Cerebellar cortex (tissue), 1 donor: Measurements from ENCODE around the gene ACOX1.
A peak's percentile ranks its signal among the peaks of the same experiment; 100 is the strongest.

Experiments used
- DNase-seq: peaks from one replicate; pipeline ENCODE4 v3.0.0-alpha.2; 2015; ENCODE audit warnings: low spot score

ACOX1 gene

DNA sequence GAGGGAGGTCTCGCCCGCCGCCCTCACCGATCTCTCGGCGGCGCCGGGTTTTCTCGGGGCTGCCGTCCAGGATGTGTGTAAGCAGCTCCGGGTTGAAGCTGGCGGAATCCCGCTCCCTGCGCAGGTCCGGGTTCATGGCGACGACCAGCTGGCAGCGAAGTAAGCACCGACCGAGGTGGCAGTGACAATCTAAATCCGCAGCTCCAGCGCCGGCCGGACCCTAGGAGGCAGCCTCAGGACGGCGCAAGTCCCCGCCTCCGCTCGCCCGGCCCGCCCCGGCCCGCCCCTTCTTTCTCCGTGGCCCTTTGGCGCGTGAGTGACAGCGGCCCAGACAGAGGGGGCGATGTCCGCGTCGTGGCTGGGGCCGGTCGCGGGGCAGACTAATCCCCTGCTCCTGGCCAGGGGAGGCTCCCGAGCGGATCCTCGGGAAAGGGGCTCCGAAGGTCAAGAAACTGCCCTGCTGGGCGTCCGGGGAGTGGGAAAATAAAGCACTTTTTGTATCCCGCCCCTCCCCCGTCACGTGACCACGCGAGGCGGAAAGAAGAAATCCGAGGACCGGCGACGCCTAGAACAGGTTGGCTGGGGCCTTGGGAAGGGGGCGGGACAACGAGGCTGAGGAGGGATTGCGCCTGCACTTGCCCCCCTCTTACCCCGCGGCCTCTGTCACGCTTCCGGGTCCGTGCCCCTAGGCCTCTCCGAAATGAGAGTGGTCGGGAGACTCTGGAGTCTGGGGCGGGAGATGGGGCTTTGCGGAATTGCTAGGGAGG lies at the start of gene ACOX1, which contains the start of gene TEN1:
TSS of gene ACOX1 (minus strand) at position 229 of the 767 bp plus-strand sequence. CDS start at position 136, 93 bp downstream.
TSS of gene TEN1 (plus strand) at position 303 of the 767 bp plus-strand sequence. CDS start 6,953 bp downstream, outside the sequence.
- DNase-seq: peak; percentile 99

DNA sequence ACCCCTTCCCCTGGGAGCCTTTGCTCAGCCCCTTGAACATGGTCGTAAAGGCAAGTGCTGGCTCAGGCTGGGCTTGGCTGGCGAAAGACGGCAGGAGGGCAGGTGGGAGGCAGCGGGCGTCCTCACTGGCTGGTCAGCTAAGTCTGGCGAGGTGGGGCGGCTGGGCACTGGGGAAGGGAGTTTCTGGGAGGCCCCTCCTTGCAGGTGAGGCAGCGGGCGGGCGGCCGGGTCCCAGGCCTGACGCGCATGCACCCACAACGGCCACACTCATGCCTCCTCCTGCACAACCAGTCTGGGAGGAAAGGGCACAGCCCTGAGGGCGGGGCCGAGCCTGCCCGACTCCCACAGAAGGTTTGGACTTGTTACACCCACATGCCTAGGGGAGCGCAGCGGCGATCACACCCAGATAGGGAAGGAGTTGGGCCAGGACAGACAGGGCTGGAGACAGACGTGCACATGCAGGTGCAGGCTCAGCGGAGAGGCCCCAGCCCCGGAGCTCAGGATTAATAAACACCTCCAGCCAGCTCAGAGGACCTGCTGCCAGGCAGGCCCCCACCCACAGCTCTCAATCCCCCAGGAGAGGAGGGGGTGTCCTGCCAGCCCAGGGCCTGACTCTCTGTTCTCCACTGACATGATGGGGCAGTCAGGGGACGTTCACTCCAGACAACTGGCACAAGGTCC lies 48.3 kb upstream of the ACOX1 start, which contains the start of gene EVPL:
TSS of gene EVPL (minus strand) at position 148 of the 681 bp plus-strand sequence. CDS start at position 40, 108 bp downstream.
- DNase-seq: no peak

DNA sequence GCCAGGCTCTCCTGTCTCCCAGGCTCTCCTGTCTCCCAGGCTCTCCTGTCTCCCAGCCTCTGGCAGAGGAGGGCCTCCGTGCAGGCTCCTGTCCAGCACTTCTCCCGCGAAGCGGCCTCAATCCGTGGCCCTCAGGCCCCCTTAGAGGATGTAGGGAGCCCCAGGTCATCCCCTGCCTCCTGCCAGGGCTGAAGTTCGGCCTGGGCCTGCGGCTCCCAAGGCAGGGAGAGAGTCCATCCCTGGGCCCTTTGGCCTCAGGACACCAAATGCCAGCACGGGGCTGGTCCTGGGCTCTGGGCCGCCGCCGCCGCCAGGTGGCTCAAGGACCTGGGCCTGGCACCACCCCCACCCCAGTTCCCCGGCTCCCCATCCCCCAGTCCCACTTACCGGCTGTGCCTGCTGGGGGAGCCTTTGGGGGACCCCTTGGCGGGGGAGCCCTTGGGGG lies 47.8 kb upstream of the ACOX1 start:
- no peak for DNase-seq

- DNase-seq: no peak
These were observed 46.3 kb upstream of the ACOX1 start for GRCh38 chr17:76025294-76025693.

GRCh38 chr17:76024353-76024752 lies 45.4 kb upstream of the ACOX1 start:
- no peak for DNase-seq

DNA sequence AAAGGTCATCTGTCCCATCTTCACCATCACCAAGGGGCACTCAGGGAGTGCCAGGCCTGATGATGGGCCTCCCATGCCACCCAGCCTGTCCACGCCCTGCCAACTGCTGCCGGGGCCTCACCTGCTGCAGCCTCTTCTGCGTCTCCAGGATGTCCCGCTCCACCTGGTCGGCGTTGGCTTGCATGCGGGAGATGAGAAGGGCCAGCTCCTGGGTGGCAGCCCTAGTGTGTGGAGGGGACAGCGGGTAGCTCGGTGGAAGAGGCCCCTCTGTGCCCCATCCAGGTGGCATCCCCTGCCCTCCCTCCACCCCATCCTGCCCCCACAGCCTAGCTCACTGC lies 44.9 kb upstream of the ACOX1 start:
- DNase-seq: no peak

DNA sequence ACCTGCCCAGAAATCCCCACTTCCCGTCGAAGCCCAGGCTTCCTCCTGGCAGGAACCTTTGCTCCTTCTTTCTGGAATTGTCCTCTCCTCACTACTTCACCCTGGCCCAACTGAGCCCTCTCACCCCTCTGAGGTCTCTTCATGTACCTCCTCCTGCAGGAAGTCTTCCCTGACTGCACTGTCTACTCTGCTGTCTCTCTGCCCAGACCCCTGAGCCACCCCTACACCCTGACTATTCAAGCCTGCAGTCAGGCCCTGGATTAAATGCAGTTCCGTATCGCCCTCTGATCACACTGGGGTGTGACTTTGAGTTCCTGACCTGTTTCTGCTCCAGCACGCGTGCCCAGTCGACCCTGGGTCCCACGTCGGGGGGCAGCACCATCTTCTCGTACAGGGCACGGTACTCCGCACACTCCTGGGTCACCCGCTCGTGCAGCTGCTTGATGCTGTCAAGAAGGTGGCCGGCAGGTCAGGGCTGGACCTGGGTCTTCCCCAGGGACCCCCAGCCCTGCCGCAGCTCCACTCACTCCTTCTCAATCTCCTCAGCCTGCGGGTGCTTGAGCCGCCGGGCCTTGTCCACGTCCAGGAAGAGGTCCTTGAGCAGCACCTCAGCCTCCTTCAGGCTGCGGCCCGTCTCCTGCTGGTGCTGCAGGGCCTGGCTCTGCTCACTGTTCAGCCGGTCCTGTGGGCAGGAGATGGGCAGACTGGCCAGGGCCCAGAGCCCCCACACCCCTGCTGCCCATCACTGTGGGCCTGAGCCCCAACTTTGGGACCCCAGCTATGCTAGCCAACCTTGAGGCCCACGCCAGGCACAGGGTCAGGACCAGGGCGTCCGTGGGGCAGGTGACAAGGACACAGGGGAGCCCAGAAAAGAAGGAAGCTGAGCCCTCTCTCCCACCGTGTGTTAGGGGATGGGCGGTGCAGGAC lies 44.3 kb upstream of the ACOX1 start:
- DNase-seq: no peak

- DNase-seq: no peak
These were observed 43.3 kb upstream of the ACOX1 start for GRCh38 chr17:76022285-76022684.

DNA sequence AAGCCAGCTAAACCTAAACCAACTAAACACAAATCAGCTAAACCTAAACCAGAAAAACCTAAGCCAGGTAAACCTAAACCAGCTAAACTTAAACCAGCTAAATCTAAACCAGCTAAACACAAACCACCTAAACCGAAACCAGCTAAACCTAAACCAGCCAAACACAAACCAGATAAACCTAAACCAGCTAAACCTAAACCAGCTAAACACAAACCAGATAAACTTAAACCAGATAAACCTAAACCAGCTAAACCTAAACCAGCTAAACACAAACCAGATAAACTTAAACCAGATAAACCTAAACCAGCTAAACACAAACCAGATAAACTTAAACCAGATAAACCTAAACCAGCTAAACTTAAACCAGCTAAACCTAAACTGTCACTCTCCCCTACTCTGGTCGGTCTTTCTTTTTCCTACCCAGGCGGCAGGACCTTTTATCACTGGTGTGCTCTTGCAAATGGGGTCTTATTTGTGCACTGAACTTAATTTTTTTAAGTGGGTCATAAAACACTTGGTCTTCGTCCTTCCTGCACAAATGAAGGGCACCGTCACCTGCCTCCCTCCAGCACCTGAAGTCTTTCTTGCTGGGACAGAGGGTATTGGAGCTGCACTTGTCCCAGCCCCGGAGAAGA lies 41.0 kb upstream of the ACOX1 start:
- DNase-seq: no peak

GRCh38 chr17:76018801-76019200 lies 39.8 kb upstream of the ACOX1 start:
- DNase-seq: no peak

DNA sequence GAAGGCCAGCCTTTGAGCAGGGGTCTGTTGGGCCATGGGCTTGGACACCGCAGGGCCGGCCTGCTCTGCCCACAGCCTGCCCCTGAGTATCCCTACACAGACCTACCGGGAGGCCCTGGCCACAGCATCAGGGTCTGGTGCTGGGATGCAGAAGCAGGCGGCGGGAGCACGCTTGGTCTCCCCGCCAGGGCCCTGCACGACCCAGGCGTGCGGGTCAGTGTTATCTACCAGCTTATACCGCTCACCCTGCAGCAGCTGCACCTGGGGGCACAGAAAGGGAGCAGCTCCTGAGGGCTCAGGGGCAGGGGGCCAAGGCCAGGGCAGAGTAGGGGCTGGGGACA lies 39.3 kb upstream of the ACOX1 start:
- DNase-seq: no peak

DNA sequence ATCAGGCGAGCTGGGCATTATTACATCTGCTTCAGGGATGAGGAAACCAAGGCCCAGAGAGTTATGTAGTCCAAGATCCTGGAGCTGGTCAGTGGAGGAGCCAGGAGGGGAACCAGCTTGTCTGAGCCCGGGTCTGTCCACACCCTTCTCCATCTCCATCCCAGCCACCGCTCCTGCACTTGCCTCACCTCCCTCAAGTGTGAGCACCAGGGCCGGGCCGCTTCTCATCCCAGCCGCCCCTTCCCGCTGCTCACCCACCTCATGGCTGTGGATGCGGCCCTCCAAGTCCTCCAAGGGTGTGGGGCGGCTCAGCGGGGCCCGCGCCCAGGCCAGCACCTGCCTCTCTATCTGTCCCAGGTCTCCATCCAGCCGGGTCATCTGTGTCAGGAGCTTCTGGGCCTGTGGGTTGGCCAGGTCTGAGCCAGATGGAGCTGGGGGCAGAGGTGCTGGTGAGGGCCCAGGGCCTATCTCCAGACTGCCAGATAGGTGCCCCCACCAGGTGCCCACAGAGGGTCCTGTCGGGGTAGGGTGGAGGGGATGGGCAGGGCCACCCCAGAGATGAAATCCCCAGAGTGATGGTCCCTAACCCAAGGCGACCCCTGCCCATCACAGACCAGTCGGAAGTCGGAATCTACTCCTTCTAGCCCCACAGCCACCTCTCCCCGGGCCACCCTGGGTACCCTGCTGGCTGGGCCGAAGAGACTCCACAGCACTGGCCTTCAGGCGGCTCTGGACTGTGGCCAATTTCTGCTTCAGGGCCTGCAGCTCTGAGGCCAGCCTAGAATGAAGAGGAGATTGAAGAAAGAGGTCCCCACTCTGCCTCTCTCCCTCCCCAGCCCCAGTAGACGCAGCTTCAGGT lies 38.7 kb upstream of the ACOX1 start:
- no peak for DNase-seq

GRCh38 chr17:76014925-76015261 lies 35.9 kb upstream of the ACOX1 start:
- DNase-seq: peak; percentile 26

DNA sequence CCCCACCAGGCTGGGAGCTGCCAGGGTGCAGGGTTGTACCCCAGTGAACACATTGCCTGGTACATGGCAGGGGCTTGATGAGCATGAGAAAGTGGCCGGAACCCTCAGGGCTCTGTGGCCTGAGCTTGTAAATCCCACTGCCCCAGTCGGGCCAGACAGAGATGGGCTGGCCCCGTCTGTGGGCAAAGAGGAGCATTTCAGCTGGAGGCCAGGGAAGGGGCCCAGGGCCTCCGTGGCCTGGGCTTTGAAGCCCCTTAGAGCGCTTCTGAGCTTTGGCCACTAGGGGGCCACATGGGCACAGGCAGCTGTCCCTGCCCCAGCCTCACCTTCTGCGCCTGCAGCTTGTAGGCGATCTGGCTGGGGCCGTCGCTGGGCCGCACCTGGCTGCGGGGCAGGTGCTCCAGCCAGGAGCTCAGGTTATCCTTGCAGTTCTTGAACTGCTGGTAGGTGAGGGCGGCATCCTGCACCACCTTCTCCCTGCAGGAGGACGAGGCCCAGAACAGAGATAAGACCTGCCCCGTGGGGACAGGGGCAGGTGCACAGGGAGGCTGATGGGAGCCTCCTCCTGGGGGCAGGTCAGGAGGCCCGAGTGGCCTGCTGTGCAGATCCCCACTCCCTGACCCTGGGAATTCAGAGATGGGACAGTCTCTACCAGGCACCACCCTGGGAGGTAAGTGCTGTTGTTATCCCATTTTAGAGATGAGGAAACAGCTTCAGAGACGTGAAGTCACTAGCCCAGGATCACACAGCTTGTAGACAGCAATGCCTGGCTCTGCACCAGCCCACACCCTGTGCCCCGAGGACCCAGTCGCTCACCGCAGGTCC lies 35.3 kb upstream of the ACOX1 start:
- DNase-seq: peak; percentile 70

DNA sequence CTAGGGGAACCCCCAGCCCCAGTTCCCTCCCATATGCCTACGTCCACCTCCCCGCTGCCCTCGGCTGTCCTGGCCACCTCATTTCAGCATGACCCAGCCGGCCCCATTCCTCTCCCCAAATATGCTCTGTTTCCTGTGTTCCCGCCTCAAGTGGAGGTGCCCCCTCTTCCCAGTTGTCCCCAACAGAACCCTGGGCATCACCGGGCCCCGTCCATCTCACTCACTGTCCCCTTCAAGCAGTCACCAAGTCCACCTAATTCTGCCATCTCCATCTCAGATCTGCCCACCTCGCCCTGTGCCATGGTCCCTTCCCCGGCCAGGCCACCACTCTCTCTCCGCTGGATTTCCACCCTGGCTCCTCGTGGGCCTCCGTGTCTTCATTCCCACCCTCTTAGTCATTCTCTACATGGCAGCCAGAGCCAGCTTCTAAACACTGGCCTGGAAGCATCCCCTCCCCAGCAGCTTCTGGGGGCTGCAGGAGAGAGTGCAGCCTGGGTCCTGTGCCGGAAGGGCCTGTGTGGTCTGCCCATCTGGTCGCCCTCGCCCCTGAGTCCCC lies 34.5 kb upstream of the ACOX1 start:
- DNase-seq: no peak

- DNase-seq: no peak
These were observed 33.0 kb upstream of the ACOX1 start for GRCh38 chr17:76011951-76012350.

DNA sequence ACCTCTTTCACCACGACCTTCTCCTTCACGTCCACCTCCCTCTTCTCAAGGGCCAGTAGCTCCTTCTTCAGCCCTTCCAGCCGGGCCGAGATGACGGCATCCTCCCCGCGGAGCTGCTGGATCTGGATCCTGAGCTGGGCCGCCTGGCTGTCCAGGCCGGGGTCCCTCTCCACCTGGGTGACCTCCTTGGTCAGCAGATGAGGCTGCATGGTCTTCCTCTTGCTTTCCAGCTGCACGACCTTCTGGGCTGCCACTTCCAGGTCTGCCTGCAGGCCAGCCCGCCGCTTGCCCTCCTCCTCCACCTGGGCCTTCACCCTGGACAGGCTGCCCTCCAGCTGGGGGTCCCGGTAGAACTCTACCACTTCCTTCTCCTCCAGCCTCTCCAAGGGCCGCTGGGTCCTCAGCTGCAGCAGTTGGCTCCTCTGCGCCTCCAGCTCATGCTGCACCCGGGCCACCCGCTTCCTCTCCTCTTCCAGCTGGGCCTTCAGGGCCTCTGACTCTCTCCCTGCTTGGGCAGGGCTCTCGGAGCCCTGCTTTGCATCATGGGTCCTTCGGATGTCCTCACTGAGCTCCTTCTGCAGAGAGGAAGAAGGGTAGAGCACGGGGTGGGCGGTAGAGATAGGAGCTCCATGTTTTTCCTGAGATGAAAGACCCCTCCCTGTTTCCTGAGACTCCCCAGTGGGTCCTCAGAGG lies 31.1 kb upstream of the ACOX1 start:
- no peak for DNase-seq

DNA sequence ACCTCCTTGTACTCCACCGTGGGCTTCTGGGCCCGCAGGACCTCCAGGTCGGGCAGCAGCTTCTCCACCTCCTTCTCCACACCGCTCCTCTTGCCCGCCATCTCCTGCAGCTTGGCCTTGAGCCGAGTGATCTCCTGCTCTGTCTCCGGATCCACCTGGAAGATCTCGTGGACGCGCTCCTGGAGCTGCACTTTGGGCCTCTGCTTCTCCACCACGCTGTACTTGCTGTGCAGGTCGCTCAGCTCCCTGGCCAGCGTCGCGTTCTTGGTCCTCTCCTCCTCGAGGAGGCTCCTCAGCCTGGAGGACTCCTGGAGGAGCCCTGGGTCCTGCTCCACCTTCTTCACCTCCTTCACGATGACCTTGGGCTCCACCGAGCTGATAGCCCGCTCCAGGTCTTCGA lies 30.5 kb upstream of the ACOX1 start:
- no peak for DNase-seq
